Hepatocyte (in vitro differentiated cells): ENCODE data around the gene INSL3.

ENCODE experiments used
- CTCF ChIP-seq: fragments of 200-600 bp; sonication (generic); IDR thresholded peaks from 2 replicates; pipeline ENCODE4 v1.5.1; 2016; ENCODE audit warnings: antibody characterized with exemption, mild to moderate bottlenecking; ENCODE audit not compliant: poor library complexity
- EZH2 ChIP-seq: fragments of 200-600 bp; sonication (generic); IDR thresholded peaks from 2 replicates; pipeline ENCODE4 v1.6.1; 2016; ENCODE audit warnings: antibody characterized with exemption, mild to moderate bottlenecking, borderline replicate concordance
- EZH2phosphoT487 ChIP-seq: fragments of 200-600 bp; sonication (generic); IDR thresholded peaks from one replicate; pipeline ENCODE4 v1.6.1; 2018; ENCODE audit warnings: antibody characterized with exemption, mild to moderate bottlenecking, low read depth, moderate library complexity; ENCODE audit not compliant: unreplicated experiment, severe bottlenecking

GRCh38 chr19:17865364-17866311, 44.3 kb upstream of the INSL3 start:
- no peak for TF ChIP-seq CTCF
- no peak for TF ChIP-seq EZH2
- TF ChIP-seq EZH2phosphoT487 = no peak
